Body of pancreas (tissue), 4 donors: ENCODE measurements around the gene CDKN2B-AS1. TPM values are rescaled to one million over a fixed set of nuclear protein-coding genes. Genes with fewer than 3 reads are reported as not detected.

ENCODE experiments used
- ATAC-seq: fragments of 150-250 bp; one replicate; pipeline ENCODE4 v1.9.1; 2016
- DNase-seq, 4 donors: peaks; one replicate each; pipeline ENCODE4 v3.0.0-alpha.2; 2019
- H3K27ac ChIP-seq, 4 donors: fragments of 200-600 bp; sonication (generic); 1 replicate in 3 of 4; 2 replicates in 1 of 4; pipeline versions ENCODE4 v1.5.1 to v1.6.1; 2016 to 2019; ENCODE audit warnings: mild to moderate bottlenecking in 1 of 4, mixed read lengths in 1 of 4, moderate library complexity in 1 of 4
- H3K27me3 ChIP-seq, 2 donors: fragments of 200-600 bp; sonication (generic); one replicate each; pipeline ENCODE4 v1.6.0; 2016; ENCODE audit warnings: mild to moderate bottlenecking in 1 of 2
- H3K36me3 ChIP-seq, 2 donors: fragments of 200-600 bp; sonication (generic); replicated peaks in 1 of 2; 2 replicates each; pipeline ENCODE4 v1.5.1; 2016; ENCODE audit warnings: low read depth in 2 of 2; ENCODE audit not compliant: insufficient read depth in 1 of 2
- H3K4me1 ChIP-seq: fragments of 200-600 bp; sonication (generic); one replicate; pipeline ENCODE4 v1.6.0; 2016
- H3K4me3 ChIP-seq, 2 donors: fragments of 200-600 bp; sonication (generic); 1 replicate in 1 of 2; 2 replicates in 1 of 2; pipeline ENCODE4 v1.5.1; 2016 to 2019
- H3K9me3 ChIP-seq, 3 donors: fragments of 200-600 bp; sonication (generic); 1 replicate in 2 of 3; 2 replicates in 1 of 3; pipeline ENCODE4 v1.5.1; 2016
- CTCF ChIP-seq, 7 experiments: fragments of 450-650 bp in 4 of 7; fragments of 200-600 bp in 3 of 7; sonication (generic) in 3 of 7; IDR thresholded peaks; one replicate each; pipeline ENCODE4 v1.5.1; 2016 to 2019; ENCODE audit warnings: antibody characterized with exemption in 7 of 7
- POLR2A ChIP-seq, 3 donors: fragments of 450-650 bp; IDR thresholded peaks; one replicate each; pipeline ENCODE4 v1.6.1; 2016; ENCODE audit warnings: antibody characterized with exemption in 3 of 3, mild to moderate bottlenecking in 2 of 3
- WGBS, 2 donors: methylation state at CpG; one replicate each; pipeline ENCODE4 v1.1.5; 2017; 5-methylcytosine and 5-hydroxymethylcytosine counted together
- intact Hi-C: fragments of 100-400 bp; cut with DNase I; formaldehyde crosslinking; loops from one replicate; pipeline ENCODE4 v1.15.1; 2023
- total RNA-seq, 2 donors: library from RNA; depleted of rRNA; stranded (reverse); fragments of >200 nt; gene quantifications; one replicate each; pipeline ENCODE4 v1.1.0, GENCODE V29; 2016

The CDKN2B-AS1 gene
- total RNA-seq, 2 donors from 2014 or later: 0.26 TPM; not detected in 1

GRCh38 chr9:22111954-22112247 is 117.3 kb downstream of the CDKN2B-AS1 start:
- H3K27me3 ChIP-seq: no peaks in the 10 kb centered on the region
- TF ChIP-seq CTCF (IDR thresholded peaks at IDR 0.05) (no peak), POLR2A (IDR thresholded peaks at IDR 0.05) (no peak)
- H3K27ac ChIP-seq: no peak overlapping the region
- no peak for DNase-seq
- H3K4me1 ChIP-seq: peaks cover 4% of the 10 kb centered on the region
- intact Hi-C loops: no loop called here
- no peak for ATAC-seq
- no peak overlapping the region for H3K4me3 ChIP-seq
- no peaks in the 10 kb centered on the region for H3K9me3 ChIP-seq
- no peaks in the 10 kb centered on the region for H3K36me3 ChIP-seq

DNA sequence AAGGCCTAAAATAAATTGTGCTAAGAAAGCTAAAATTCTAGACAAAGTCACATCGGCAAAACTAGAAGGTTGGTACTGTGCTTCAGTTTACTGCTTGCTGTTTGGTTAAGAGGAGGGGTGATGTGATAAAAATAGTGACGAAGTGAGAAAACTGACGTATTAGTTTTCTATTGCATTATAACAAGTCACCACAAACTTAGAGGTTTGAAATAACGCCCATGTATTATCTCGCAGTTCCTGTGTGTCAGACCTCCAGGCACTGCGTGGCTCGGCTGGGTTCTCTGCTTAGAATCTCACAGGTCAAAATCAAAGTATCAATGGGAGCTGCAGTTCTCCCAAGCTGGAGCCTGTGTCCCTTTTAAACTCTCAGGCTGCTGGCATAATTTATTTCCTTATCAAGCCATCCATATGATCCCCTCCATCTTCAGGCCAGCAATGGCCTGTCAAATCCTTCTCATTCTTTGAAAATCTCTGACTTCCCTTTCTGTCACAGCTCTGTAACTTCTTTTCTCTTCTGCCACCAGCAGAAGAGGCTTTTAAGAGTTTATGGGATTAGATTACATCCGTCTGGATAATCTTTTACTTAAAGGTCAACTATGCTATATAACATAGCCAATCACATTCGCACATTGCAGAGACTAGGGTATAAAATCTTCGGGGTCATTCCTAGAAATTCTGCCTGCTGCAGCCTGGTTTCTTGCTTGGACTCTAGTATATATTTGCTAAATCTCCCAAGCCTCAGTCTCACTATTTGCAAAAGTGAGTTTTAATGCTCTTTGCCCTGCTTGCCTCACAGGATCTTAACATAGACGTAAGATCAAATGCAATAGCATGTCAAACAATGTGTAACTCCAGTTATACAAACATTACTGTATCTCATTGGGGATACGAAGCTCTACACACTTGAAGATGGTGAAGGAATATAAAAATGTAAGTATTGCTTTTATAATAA is 118.6 kb downstream of the CDKN2B-AS1 start:
- peaks cover 4% of the 10 kb centered on the region for H3K4me1 ChIP-seq
- ATAC-seq (no peak), DNase-seq (no peak)
- no peak overlapping the region for H3K4me3 ChIP-seq
- no peaks in the 10 kb centered on the region for H3K27me3 ChIP-seq
- TF ChIP-seq CTCF (IDR thresholded peaks at IDR 0.05) (no peak), POLR2A (IDR thresholded peaks at IDR 0.05) (no peak)
- whole genome bisulfite sequencing, 2 donors: 69 to 76% methylated on average over 12 of the region's 12 CpGs
- H3K27ac ChIP-seq: no peak overlapping the region
- intact Hi-C loops: no loop called here
- no peaks in the 10 kb centered on the region for H3K36me3 ChIP-seq
- H3K9me3 ChIP-seq: no peaks in the 10 kb centered on the region

DNA sequence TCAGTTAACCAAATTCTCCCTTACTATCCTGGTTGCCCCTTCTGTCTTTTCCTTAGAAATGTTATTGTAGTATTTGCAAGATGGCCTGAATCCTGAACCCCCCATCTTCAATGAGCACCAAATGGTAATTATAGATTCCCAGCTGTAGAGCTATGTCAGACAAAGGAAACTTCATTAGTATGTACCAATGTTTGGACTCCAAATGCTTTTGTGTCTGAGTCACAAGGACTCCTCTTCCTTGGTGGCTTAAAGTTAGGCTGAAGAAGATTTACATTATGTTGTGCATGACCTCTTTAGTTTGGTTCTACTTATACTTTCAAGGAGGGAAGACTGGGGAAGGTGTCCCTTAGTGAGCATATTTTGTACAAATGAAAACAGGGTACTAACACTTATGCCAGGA is 120.4 kb downstream of the CDKN2B-AS1 start:
- Histone ChIP-seq H3K36me3 (no peaks in the 10 kb centered on the region), H3K27me3 (no peaks in the 10 kb centered on the region), H3K9me3 (no peaks in the 10 kb centered on the region), H3K4me1 (no peaks in the 10 kb centered on the region), H3K27ac (no peak overlapping the region), H3K4me3 (no peak overlapping the region)
- ATAC-seq (no peak), DNase-seq (no peak)
- intact Hi-C loops: no loop called here
- TF ChIP-seq CTCF (IDR thresholded peaks at IDR 0.05) (no peak), POLR2A (IDR thresholded peaks at IDR 0.05) (no peak)

GRCh38 chr9:22116758-22117157 is 122.2 kb downstream of the CDKN2B-AS1 start:
- TF ChIP-seq POLR2A (IDR thresholded peaks at IDR 0.05): no peak
- no peak for TF ChIP-seq CTCF (IDR thresholded peaks at IDR 0.05)
- intact Hi-C loops: no loop called here
- no peak overlapping the region for H3K27ac ChIP-seq
- no peaks in the 10 kb centered on the region for H3K27me3 ChIP-seq
- DNase-seq: no peak
- H3K4me1 ChIP-seq: no peaks in the 10 kb centered on the region
- H3K9me3 ChIP-seq: no peaks in the 10 kb centered on the region
- no peak for ATAC-seq
- H3K36me3 ChIP-seq: no peaks in the 10 kb centered on the region
- H3K4me3 ChIP-seq: no peak overlapping the region
